ENCODE measurements around the gene GPR52.

DNA sequence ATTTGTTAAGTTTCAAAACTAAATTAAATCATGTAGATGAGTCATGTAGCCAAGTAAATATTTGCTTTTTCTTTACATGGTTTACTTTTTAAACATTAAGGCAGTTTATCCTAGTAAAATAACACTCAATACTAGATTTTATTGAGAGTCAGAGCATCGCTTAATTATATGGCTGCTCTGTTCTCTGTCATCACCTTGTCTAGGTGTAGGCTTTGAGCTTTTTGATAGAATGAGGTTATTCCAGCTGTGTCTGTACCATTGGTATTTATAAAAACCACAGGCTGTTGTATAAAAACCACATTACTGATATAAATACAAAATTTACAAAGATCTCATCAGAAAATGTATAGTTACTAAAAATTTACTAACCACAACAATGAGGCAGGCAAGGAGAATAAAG is 42.5 kb upstream of the GPR52 start:
- TF ChIP-seq, protein P1, sequence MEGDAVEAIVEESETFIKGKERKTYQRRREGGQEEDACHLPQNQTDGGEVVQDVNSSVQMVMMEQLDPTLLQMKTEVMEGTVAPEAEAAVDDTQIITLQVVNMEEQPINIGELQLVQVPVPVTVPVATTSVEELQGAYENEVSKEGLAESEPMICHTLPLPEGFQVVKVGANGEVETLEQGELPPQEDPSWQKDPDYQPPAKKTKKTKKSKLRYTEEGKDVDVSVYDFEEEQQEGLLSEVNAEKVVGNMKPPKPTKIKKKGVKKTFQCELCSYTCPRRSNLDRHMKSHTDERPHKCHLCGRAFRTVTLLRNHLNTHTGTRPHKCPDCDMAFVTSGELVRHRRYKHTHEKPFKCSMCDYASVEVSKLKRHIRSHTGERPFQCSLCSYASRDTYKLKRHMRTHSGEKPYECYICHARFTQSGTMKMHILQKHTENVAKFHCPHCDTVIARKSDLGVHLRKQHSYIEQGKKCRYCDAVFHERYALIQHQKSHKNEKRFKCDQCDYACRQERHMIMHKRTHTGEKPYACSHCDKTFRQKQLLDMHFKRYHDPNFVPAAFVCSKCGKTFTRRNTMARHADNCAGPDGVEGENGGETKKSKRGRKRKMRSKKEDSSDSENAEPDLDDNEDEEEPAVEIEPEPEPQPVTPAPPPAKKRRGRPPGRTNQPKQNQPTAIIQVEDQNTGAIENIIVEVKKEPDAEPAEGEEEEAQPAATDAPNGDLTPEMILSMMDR (IDR thresholded peaks at IDR 0.05; ENCODE audit: low read depth, low read length): no peak
- TF ChIP-seq, protein P2, sequence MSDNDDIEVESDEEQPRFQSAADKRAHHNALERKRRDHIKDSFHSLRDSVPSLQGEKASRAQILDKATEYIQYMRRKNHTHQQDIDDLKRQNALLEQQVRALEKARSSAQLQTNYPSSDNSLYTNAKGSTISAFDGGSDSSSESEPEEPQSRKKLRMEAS (IDR thresholded peaks at IDR 0.05; ENCODE audit: low read depth, low read length): no peak
